ENCODE data around the gene MRPL16. TPM values are rescaled to one million over a fixed set of nuclear protein-coding genes. Genes with fewer than 3 reads are reported as not detected.

MRPL16 gene
- total RNA-seq, 4 donors from 2014 or later: 47.9 to 58.6 (median 52.1) TPM

GRCh38 chr11:59842316-59842715 is 31.7 kb upstream of the MRPL16 start:
- H3K27ac ChIP-seq (replicated peaks in 1 of 4): no peak overlapping the region
- H3K27me3 ChIP-seq: no peaks in the 10 kb centered on the region
- H3K9me3 ChIP-seq: no peaks in the 10 kb centered on the region
- intact Hi-C loops (cut with DNase I): no loop called here
- H3K4me3 ChIP-seq: no peak overlapping the region
- WGBS: 86% methylated on average over 12 of the region's 12 CpGs
- H3K36me3 ChIP-seq: no peaks in the 10 kb centered on the region
- TF ChIP-seq CTCF (IDR thresholded peaks at IDR 0.05) (no peak), POLR2A (IDR thresholded peaks at IDR 0.05; ENCODE audit: low read depth) (no peak), POLR2AphosphoS5 (IDR thresholded peaks at IDR 0.05) (no peak), EP300 (IDR thresholded peaks at IDR 0.05) (no peak)
- DNase-seq (ENCODE audit: extremely low spot score): no peak
- peaks cover 0 to 10% (median 6%) of the 10 kb centered on the region in 4 donors for H3K4me1 ChIP-seq

GRCh38 chr11:59841514-59841913 is 30.9 kb upstream of the MRPL16 start:
- 90% methylated on average over 2 of the region's 2 CpGs for WGBS
- DNase-seq (ENCODE audit: extremely low spot score): no peak
- intact Hi-C loops (cut with DNase I): no loop called here
- H3K27ac ChIP-seq (replicated peaks in 1 of 4): no peak overlapping the region
- no peak overlapping the region for H3K4me3 ChIP-seq
- no peak for TF ChIP-seq EP300 (IDR thresholded peaks at IDR 0.05)
- no peak for TF ChIP-seq POLR2A (IDR thresholded peaks at IDR 0.05; ENCODE audit: low read depth)
- TF ChIP-seq POLR2AphosphoS5 (IDR thresholded peaks at IDR 0.05): no peak
- H3K4me1 ChIP-seq: peaks cover 0 to 10% (median 6%) of the 10 kb centered on the region in 4 donors
- no peaks in the 10 kb centered on the region for H3K9me3 ChIP-seq
- no peaks in the 10 kb centered on the region for H3K36me3 ChIP-seq
- H3K27me3 ChIP-seq: no peaks in the 10 kb centered on the region

GRCh38 chr11:59839615-59840014 is 29.0 kb upstream of the MRPL16 start:
- intact Hi-C loops (cut with DNase I): no loop called here
- Histone ChIP-seq H3K27me3 (no peaks in the 10 kb centered on the region), H3K27ac (replicated peaks in 1 of 4) (no peak overlapping the region)

GRCh38 chr11:59833602-59834001 is 23.0 kb upstream of the MRPL16 start:
- TF ChIP-seq EP300 (IDR thresholded peaks at IDR 0.05): no peak
- TF ChIP-seq CTCF (IDR thresholded peaks at IDR 0.05): no peak
- no peak for TF ChIP-seq POLR2A (IDR thresholded peaks at IDR 0.05; ENCODE audit: low read depth)
- no peak for TF ChIP-seq POLR2AphosphoS5 (IDR thresholded peaks at IDR 0.05)
- intact Hi-C loops (cut with DNase I): no loop called here
- 68% methylated on average over 2 of the region's 2 CpGs for WGBS
- no peak for DNase-seq (ENCODE audit: extremely low spot score)
- no peak overlapping the region for H3K27ac ChIP-seq (replicated peaks in 1 of 4)
- H3K27me3 ChIP-seq: no peaks in the 10 kb centered on the region
- H3K9me3 ChIP-seq: no peaks in the 10 kb centered on the region
- no peak overlapping the region for H3K4me3 ChIP-seq
- no peaks in the 10 kb centered on the region for H3K4me1 ChIP-seq
- no peaks in the 10 kb centered on the region for H3K36me3 ChIP-seq

More at GRCh38 chr11:59839615-59840014, 29.0 kb upstream of the MRPL16 start:
- H3K9me3 ChIP-seq: no peaks in the 10 kb centered on the region
- H3K4me3 ChIP-seq: no peak overlapping the region
- H3K36me3 ChIP-seq: no peaks in the 10 kb centered on the region
- no peak for DNase-seq (ENCODE audit: extremely low spot score)
- TF ChIP-seq EP300 (IDR thresholded peaks at IDR 0.05) (no peak), POLR2AphosphoS5 (IDR thresholded peaks at IDR 0.05) (no peak), CTCF (IDR thresholded peaks at IDR 0.05) (no peak), POLR2A (IDR thresholded peaks at IDR 0.05; ENCODE audit: low read depth) (no peak)
- peaks cover 0 to 10% (median 6%) of the 10 kb centered on the region in 4 donors for H3K4me1 ChIP-seq

GRCh38 chr11:59829358-59829757 is 18.8 kb upstream of the MRPL16 start:
- DNase-seq (ENCODE audit: extremely low spot score): no peak
- Histone ChIP-seq H3K27ac (replicated peaks in 1 of 4) (no peak overlapping the region), H3K4me1 (no peaks in the 10 kb centered on the region), H3K27me3 (no peaks in the 10 kb centered on the region), H3K4me3 (no peak overlapping the region), H3K36me3 (no peaks in the 10 kb centered on the region), H3K9me3 (no peaks in the 10 kb centered on the region)
- 79% methylated on average over 3 of the region's 3 CpGs for WGBS
- intact Hi-C loops (cut with DNase I): loop anchor here (10.0 kb wide), 1 partner anchor 365 kb away; no protein-coding TSS in a partner anchor
- TF ChIP-seq POLR2AphosphoS5 (IDR thresholded peaks at IDR 0.05): no peak
- no peak for TF ChIP-seq CTCF (IDR thresholded peaks at IDR 0.05)
- no peak for TF ChIP-seq EP300 (IDR thresholded peaks at IDR 0.05)
- TF ChIP-seq POLR2A (IDR thresholded peaks at IDR 0.05; ENCODE audit: low read depth): no peak

Measured in esophagus muscularis mucosa (tissue), 4 donors.